ENCODE data around the gene HILPDA.
A peak's percentile ranks its signal among the peaks of the same experiment; 100 is the strongest.

HILPDA gene

GRCh38 chr7:128409596-128410450, 45.9 kb upstream of the HILPDA start, which contains the start of gene IMPDH1:
Gene IMPDH1, minus strand, starts transcription at chr7:128409982. Its CDS starts 81 bp downstream, at chr7:128409901.
- peaks cover 18% of the 10 kb centered on the region for H3K4me1 ChIP-seq
- TF ChIP-seq CTCF (IDR thresholded peaks at IDR 0.05; ENCODE audit: low read depth, low read length): no peak
- DNase-seq: peak; percentile 90
- peak within 1 kb of the TSS; percentile 66 for H3K4me3 ChIP-seq (ENCODE audit: low read depth, low read length)
- no peaks in the 10 kb centered on the region for H3K36me3 ChIP-seq
- H3K9me3 ChIP-seq: no peaks in the 10 kb centered on the region
- peaks cover 14% of the 10 kb centered on the region for H3K27me3 ChIP-seq

GRCh38 chr7:128410451-128410753, 45.3 kb upstream of the HILPDA start:
- Histone ChIP-seq H3K36me3 (no peaks in the 10 kb centered on the region), H3K27me3 (peaks cover 14% of the 10 kb centered on the region), H3K4me1 (peaks cover 22% of the 10 kb centered on the region), H3K9me3 (no peaks in the 10 kb centered on the region), H3K4me3 (ENCODE audit: low read depth, low read length) (peak overlapping the region; percentile 66)
- no peak for TF ChIP-seq CTCF (IDR thresholded peaks at IDR 0.05; ENCODE audit: low read depth, low read length)
- DNase-seq: no peak

- Histone ChIP-seq H3K4me3 (ENCODE audit: low read depth, low read length) (no peak overlapping the region), H3K27me3 (peaks cover 10% of the 10 kb centered on the region), H3K9me3 (no peaks in the 10 kb centered on the region), H3K4me1 (peaks cover 10% of the 10 kb centered on the region), H3K36me3 (no peaks in the 10 kb centered on the region)
- TF ChIP-seq CTCF (IDR thresholded peaks at IDR 0.05; ENCODE audit: low read depth, low read length): no peak
- DNase-seq: peak; percentile 54
Observed at GRCh38 chr7:128415217-128415785, 40.4 kb upstream of the HILPDA start.

- DNase-seq: no peak
- Histone ChIP-seq H3K27me3 (peaks cover 8% of the 10 kb centered on the region), H3K4me3 (ENCODE audit: low read depth, low read length) (no peak overlapping the region), H3K9me3 (no peaks in the 10 kb centered on the region), H3K36me3 (no peaks in the 10 kb centered on the region), H3K4me1 (peaks cover 8% of the 10 kb centered on the region)
- no peak for TF ChIP-seq CTCF (IDR thresholded peaks at IDR 0.05; ENCODE audit: low read depth, low read length)
Observed at GRCh38 chr7:128417071-128417470, 38.6 kb upstream of the HILPDA start.

- no peaks in the 10 kb centered on the region for H3K9me3 ChIP-seq
- no peaks in the 10 kb centered on the region for H3K36me3 ChIP-seq
- DNase-seq: no peak
- no peak overlapping the region for H3K4me3 ChIP-seq (ENCODE audit: low read depth, low read length)
- H3K27me3 ChIP-seq: no peaks in the 10 kb centered on the region; the same call in 1 of the 2 replicates
- no peak for TF ChIP-seq CTCF (IDR thresholded peaks at IDR 0.05; ENCODE audit: low read depth, low read length)
- H3K4me1 ChIP-seq: peaks cover 16% of the 10 kb centered on the region
Observed at GRCh38 chr7:128419257-128419656, 36.4 kb upstream of the HILPDA start.

- no peak for TF ChIP-seq CTCF (IDR thresholded peaks at IDR 0.05; ENCODE audit: low read depth, low read length)
- H3K4me3 ChIP-seq (ENCODE audit: low read depth, low read length): no peak overlapping the region
- peaks cover 12% of the 10 kb centered on the region for H3K4me1 ChIP-seq
- H3K27me3 ChIP-seq: no peaks in the 10 kb centered on the region; the same call in 1 of the 2 replicates
- no peaks in the 10 kb centered on the region for H3K36me3 ChIP-seq
- DNase-seq: no peak
- no peaks in the 10 kb centered on the region for H3K9me3 ChIP-seq
Observed at GRCh38 chr7:128420773-128421172, 34.9 kb upstream of the HILPDA start.

All from BE2C (cell line).